Natural killer cell (primary cell): ENCODE data around the gene ACTL7A. TPM values are rescaled to one million over a fixed set of nuclear protein-coding genes. Genes with fewer than 3 reads are reported as not detected.

Source experiments
- ATAC-seq, 3 donors: fragments of 150-1000 bp in 2 of 3; fragments of 200-7000 bp in 1 of 3; cut with Tn5 transposase; 1 replicate in 1 of 3; 2 replicates in 2 of 3; pipeline ENCODE4 v1.10.0; 2021; ENCODE audit warnings: mild to moderate bottlenecking in 2 of 3, moderate library complexity in 2 of 3
- DNase-seq, 2 donors: peaks; one replicate each; pipeline versions ENCODE4 v3.0.0 to v3.0.0-alpha.2; 2013 to 2021; ENCODE audit warnings: mixed read lengths in 1 of 2
- H3K27ac ChIP-seq: one replicate; pipeline ENCODE4 v1.5.1; 2013; ENCODE audit warnings: mild to moderate bottlenecking, low read length
- H3K27me3 ChIP-seq: one replicate; pipeline ENCODE4 v1.6.1; 2013; ENCODE audit warnings: low read length; ENCODE audit not compliant: control insufficient read depth, insufficient read depth
- H3K36me3 ChIP-seq: one replicate; pipeline ENCODE4 v1.6.1; 2013; ENCODE audit warnings: low read length; ENCODE audit not compliant: control insufficient read depth, insufficient read depth
- H3K4me1 ChIP-seq: one replicate; pipeline ENCODE4 v1.6.1; 2013; ENCODE audit warnings: low read length; ENCODE audit not compliant: control insufficient read depth, insufficient read depth
- H3K4me3 ChIP-seq: one replicate; pipeline ENCODE4 v1.5.1; 2013; ENCODE audit warnings: low read length
- H3K9me3 ChIP-seq: one replicate; pipeline ENCODE4 v1.6.1; 2013; ENCODE audit warnings: low read length; ENCODE audit not compliant: control insufficient read depth, insufficient read depth
- H3K27ac Mint-ChIP-seq, 2 donors: one replicate each; pipeline ENCODE4 v1.8.0; 2022; ENCODE audit warnings: mild to moderate bottlenecking in 2 of 2, mixed read lengths in 2 of 2, moderate library complexity in 1 of 2
- H3K27me3 Mint-ChIP-seq, 2 donors: one replicate each; pipeline ENCODE4 v1.8.0; 2022; ENCODE audit warnings: low read depth in 2 of 2, mixed read lengths in 2 of 2
- H3K36me3 Mint-ChIP-seq: one replicate; pipeline ENCODE4 v1.8.0; 2022; ENCODE audit warnings: mixed read lengths
- H3K4me1 Mint-ChIP-seq, 2 donors: one replicate each; pipeline ENCODE4 v1.8.0; 2022; ENCODE audit warnings: mixed read lengths in 2 of 2
- H3K4me3 Mint-ChIP-seq: one replicate; pipeline ENCODE4 v1.8.0; 2022; ENCODE audit warnings: mild to moderate bottlenecking, moderate library complexity, mixed read lengths
- H3K9me3 Mint-ChIP-seq, 2 donors: one replicate each; pipeline ENCODE4 v1.8.0; 2022; ENCODE audit warnings: mixed read lengths in 2 of 2
- CTCF ChIP-seq: fragments of 200-600 bp; IDR thresholded peaks from one replicate; pipeline ENCODE4 v1.8.0; 2022; ENCODE audit warnings: antibody characterized with exemption
- WGBS: methylation state at CpG from one replicate; pipeline ENCODE4 v1.1.7; 2013; ENCODE audit warnings: missing lambda C conversion rate; ENCODE audit not compliant: insufficient coverage; 5-methylcytosine and 5-hydroxymethylcytosine counted together
- intact Hi-C: fragments of 100-400 bp; cut with micrococcal nuclease; formaldehyde crosslinking; loops from one replicate; pipeline ENCODE4 v1.14.2; 2022
- total RNA-seq, 4 donors: library from RNA; stranded (reverse); fragments of 120-200 nt in 1 of 4; gene quantifications; one replicate each; pipeline versions ENCODE4 v1.2.3 to v1.2.4, GENCODE V29; 2013 to 2022

The ACTL7A gene
- total RNA-seq, 3 donors from 2014 or later (not counting 1 experiment from before 2014, with no cell fraction given): not detected

- no peaks in the 10 kb centered on the region for H3K36me3 Mint-ChIP-seq
- no peak for TF ChIP-seq CTCF
- Histone ChIP-seq H3K27me3 (no peaks in the 10 kb centered on the region), H3K27ac (no peak overlapping the region), H3K4me3 (no peak overlapping the region), H3K36me3 (no peaks in the 10 kb centered on the region), H3K4me1 (no peaks in the 10 kb centered on the region), H3K9me3 (no peaks in the 10 kb centered on the region)
- H3K27ac Mint-ChIP-seq: no peak overlapping the region
- H3K4me3 Mint-ChIP-seq: no peak overlapping the region
- intact Hi-C loops: no loop called here
- DNase-seq (no peak), ATAC-seq (no peak)
- H3K9me3 Mint-ChIP-seq: no peaks in the 10 kb centered on the region
- peaks cover 5 to 9% of the 10 kb centered on the region in 2 donors for H3K27me3 Mint-ChIP-seq
- H3K4me1 Mint-ChIP-seq: no peaks in the 10 kb centered on the region
- 95% methylated on average over 59 of the region's 59 CpGs for WGBS
Observed at GRCh38 chr9:108854641-108855528, 7.2 kb upstream of the ACTL7A start.

GRCh38 chr9:108855529-108855886, 6.6 kb upstream of the ACTL7A start:
- Mint-ChIP-seq H3K4me3 (no peak overlapping the region), H3K4me1 (no peaks in the 10 kb centered on the region), H3K9me3 (no peaks in the 10 kb centered on the region), H3K36me3 (no peaks in the 10 kb centered on the region), H3K27ac (no peak overlapping the region), H3K27me3 (peaks cover 5 to 9% of the 10 kb centered on the region in 2 donors)
- Histone ChIP-seq H3K4me1 (no peaks in the 10 kb centered on the region), H3K36me3 (no peaks in the 10 kb centered on the region), H3K27ac (no peak overlapping the region), H3K4me3 (no peak overlapping the region), H3K9me3 (no peaks in the 10 kb centered on the region), H3K27me3 (no peaks in the 10 kb centered on the region)
- ATAC-seq (no peak), DNase-seq (no peak)
- WGBS: 95% methylated on average over 25 of the region's 25 CpGs
- no peak for TF ChIP-seq CTCF
- intact Hi-C loops: no loop called here

- ATAC-seq (no peak), DNase-seq (no peak)
- H3K36me3 ChIP-seq: no peaks in the 10 kb centered on the region
- H3K4me1 ChIP-seq: no peaks in the 10 kb centered on the region
- Mint-ChIP-seq H3K4me1 (no peaks in the 10 kb centered on the region), H3K9me3 (no peaks in the 10 kb centered on the region), H3K27ac (no peak within 1 kb of the TSS), H3K4me3 (no peak within 1 kb of the TSS), H3K36me3 (no peaks in the 10 kb centered on the region), H3K27me3 (peaks cover 5 to 9% of the 10 kb centered on the region in 2 donors)
- 85% methylated on average over 7 of the region's 7 CpGs for WGBS
- no peaks in the 10 kb centered on the region for H3K27me3 ChIP-seq
- intact Hi-C loops: no loop called here
- H3K9me3 ChIP-seq: no peaks in the 10 kb centered on the region
- no peak for TF ChIP-seq CTCF
- no peak within 1 kb of the TSS for H3K4me3 ChIP-seq
- H3K27ac ChIP-seq: no peak within 1 kb of the TSS
Observed at GRCh38 chr9:108855888-108856287, 6.2 kb upstream of the ACTL7A start, which contains the start of gene ACTL7B. Gene ACTL7B (minus strand): TSS chr9:108855986. CDS start chr9:108855930, 56 bp downstream.
